AG08396 (cell line): Measurements from ENCODE around the gene THSD4.
A peak's percentile ranks its signal among the peaks of the same experiment; 100 is the strongest.

Experiments used
- DNase-seq: peaks from one replicate; pipeline ENCODE4 v3.0.0; 2012; ENCODE audit warnings: low spot score, mixed read lengths

The THSD4 gene

DNA sequence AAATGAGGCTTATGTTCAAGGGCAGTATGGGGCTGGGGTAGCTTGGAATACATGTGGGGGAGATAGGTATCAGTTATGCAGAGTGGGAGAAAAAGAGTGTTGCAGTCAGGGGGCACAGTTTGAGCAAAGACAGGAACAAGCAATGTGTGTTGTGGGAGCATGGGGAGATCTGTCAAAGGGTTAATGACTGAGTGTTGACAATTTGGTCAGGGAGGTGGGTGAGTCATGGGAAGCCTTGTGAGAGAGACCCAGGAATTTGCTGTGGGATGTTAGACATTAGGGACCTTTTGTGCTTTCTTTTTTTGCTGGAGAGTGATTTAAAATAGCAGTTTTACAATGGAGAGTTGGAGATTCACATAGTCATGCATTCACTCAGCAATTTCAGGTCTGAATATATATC is 473.5 kb downstream of the THSD4 start:
- peak; percentile 66 for DNase-seq

- no peak for DNase-seq
These were observed 475.8 kb downstream of the THSD4 start for GRCh38 chr15:71591057-71591456.

DNA sequence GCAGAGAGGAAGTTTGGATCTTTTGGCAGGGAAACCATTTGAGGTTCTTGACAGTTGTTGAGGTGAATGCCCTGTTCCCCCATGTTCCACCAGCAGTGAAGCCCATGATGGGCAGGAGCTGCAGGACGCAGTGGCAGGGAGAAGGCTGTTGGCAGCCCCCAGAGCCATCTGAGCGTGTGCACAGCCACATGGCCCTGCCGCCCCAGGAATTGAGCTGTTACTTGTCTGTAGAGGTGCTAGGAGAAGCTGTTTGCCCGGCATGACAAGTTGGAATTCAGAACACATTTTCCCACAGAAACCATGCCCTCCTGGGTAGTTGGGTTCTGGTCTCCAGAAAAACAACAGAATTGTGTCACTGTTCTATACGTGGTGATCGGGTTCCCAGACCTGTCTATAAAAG is 476.9 kb downstream of the THSD4 start:
- no peak for DNase-seq

DNA sequence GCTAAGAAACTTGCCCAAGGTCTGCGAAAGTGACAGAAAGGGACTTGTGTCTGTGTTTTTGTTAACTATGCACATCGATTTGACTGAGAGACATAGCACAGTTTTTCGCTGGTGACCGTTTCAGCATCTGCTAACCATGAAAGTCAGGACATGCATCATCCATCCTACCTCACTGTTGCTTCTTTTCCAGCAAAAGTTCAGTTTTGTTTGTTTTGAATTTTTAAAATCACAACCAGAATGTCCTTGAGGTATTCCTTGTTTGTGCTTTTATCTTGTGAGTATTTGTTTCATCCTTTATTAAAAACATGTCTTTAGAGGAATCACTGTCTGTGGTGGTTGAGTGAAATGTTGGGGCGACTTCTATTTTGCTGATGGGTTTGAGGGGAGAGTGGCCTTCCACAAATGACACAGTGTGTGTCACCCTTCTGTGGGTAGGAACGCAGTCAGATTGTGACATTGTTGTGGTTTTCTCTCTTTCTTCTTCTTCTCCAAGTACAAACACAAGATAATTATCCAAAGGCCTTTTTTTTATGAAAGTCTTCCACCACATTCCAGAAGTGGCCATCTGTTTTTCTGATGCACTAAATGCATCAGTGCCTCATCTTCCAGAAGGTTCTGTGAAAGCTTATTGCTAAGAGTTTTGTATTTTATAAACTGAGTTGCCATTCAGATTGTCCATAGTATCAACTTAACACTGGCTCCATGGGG is 480.7 kb downstream of the THSD4 start:
- no peak for DNase-seq

DNA sequence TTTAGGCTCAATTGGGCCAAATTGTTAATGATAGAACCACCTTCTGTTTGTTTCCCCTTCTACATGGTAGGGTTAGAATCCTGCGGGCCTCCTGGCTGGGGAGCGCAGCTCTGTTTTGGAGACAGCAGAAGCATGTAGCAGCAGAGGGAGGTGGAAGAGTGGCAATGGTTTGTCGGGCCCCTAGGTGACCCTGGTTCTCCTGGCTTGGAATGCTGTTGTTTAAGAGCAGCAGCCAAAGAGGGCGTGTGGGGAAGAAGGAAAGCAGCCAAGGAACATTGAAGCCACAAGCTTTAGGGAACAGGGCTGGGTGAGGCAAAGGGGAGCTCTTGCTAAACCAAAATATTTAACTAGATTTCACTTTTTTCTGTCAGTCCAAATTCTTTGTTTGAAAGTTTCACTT is 481.4 kb downstream of the THSD4 start:
- peak; percentile 34 for DNase-seq

DNA sequence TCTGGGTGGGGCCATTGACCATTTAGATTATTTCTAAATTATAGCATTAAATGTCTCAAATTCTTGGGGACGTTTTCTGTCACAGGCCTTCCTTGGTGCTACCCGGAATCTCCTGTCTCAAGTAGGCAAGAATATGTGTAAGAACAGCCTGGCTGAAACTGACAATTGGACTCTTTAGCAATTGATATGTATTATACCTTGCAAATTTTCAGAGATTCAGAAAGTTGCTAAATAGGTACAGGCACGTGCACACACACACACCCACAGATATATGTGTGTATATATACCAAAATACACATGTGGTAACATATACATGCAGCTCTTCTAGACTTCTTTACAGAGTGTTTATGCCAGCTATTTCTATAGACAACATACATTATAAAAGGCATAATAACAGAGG is 481.9 kb downstream of the THSD4 start:
- DNase-seq: no peak

DNA sequence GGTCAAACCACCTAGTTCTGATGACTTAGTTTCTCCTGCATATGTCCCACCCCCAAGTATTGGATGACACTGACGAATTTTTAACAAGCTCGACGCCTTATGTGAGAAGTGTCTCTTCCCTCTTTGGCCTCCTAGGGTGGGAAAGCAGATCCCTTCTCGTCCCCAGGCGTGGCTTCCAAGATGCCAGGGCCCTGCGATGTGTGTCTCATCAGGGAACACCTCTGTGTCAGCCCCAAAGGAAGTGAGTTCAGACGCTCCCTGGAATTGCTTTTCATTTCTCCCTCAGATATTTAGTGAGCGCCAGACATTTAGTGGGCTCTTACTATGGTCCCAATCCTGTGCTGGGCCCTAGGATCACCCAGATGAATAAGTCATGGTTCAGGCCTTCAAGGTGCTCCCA is 482.4 kb downstream of the THSD4 start:
- DNase-seq: no peak

DNA sequence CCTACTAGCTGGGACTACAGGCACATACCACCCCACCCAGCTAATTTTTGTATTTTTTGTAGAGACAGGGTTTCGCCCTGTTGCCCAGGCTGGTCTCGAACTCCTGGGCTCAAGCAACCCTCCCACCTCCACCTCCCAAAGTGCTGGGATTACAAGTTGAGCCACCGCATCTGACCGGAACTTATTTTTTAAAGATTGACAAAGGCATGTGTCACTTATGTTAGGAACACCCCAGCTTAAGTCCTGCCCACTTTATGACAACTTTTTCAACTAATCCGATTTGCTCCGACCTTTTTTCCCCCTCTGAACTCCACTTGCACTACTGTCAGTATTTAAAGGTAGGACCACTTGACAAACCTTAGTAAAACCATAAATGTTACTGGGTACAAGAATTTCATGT is 483.5 kb downstream of the THSD4 start:
- DNase-seq: no peak

DNA sequence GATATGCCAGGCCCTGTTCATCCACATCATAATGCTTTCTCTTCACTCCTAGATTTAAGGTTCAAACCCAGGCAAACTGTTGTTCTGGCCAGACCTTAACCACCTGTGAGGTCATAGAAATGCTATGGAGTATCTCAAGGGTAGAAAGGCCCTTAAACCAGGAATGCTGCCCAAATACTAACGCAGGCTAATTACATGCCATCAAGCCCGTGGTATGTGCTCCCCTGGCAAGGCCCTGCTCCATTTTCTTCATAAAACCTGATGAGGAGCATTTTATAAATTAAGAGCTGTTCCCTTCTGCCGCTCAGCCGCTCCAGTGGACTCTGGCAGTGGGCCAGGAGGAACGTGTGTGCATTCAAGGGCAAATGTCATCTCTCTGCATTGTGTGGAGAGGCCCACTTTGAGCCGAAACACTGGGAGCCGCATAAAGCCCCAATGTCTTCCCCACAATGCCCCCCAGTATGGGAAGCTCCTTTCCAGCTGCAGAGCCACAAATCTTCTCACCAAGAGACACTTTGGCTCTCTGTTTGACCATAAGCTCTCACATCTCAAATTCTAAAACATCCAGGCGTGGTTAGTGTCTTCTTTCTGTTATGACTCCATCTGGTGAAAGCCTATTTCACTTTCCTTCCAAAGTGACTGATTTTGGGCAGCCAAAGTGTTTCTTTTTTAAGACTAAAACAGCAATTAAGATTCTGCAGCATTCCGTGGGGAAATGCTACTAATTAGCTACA is 484.3 kb downstream of the THSD4 start:
- no peak for DNase-seq

DNA sequence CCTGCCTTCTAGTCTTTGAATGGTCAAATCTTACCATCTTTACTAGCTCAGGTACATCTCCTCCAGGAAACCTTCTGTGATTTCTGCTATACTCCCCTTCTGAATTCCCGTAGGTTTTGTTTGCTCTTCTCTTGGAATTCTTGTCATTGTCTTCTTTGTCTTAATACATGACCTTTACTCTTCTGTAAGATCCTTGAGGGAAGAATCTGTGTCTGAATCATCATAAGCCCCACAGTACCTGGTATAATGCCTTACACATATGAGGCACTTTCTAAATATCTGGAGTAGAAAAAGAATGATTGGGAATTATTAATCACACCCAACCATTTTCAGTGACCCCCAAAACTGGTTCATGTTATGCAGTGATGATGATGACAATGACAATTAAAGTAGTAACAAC is 485.0 kb downstream of the THSD4 start:
- no peak for DNase-seq

GRCh38 chr15:71601038-71601834 is 486.0 kb downstream of the THSD4 start:
- no peak for DNase-seq

GRCh38 chr15:71603379-71603778 is 488.1 kb downstream of the THSD4 start:
- DNase-seq: no peak

GRCh38 chr15:71607383-71607782 is 492.1 kb downstream of the THSD4 start:
- no peak for DNase-seq

DNA sequence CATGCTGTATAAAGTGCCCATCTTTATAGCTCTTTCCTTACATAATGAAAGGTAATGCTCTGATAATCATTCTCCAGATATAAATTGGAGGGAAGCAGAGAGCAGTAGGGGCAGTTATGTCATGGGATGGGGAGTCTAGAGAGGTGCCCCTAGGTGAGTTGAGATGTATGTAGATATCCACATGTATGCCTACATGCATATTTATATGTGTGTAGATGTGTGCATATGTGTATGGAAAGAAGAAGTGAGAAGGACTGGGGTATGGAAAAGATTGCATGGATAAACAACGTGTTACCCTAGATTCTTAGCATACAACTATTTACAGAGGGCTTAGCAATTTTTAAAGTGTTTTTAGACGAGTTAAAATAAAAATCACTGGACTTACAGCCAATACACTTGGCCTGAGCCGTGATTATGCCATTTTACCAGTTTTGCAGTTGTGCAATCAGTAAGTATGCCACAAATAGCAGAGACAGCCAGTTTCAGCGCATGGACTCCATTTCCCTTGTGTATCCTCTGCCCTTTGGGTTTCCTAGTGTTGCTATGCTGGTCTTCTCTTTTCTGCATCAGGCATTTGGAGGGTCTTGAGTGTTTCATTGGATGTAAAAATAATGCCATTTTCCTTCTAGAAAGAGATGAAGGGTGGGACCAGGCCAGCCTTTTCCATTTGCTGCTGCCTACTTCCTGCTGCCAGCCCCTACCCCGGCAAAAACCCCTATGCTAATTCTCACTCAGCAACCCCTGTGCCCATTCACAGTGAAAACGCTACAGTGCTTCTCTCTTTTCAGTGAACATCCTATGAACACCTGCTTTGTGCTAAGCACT is 495.7 kb downstream of the THSD4 start:
- DNase-seq: no peak

DNA sequence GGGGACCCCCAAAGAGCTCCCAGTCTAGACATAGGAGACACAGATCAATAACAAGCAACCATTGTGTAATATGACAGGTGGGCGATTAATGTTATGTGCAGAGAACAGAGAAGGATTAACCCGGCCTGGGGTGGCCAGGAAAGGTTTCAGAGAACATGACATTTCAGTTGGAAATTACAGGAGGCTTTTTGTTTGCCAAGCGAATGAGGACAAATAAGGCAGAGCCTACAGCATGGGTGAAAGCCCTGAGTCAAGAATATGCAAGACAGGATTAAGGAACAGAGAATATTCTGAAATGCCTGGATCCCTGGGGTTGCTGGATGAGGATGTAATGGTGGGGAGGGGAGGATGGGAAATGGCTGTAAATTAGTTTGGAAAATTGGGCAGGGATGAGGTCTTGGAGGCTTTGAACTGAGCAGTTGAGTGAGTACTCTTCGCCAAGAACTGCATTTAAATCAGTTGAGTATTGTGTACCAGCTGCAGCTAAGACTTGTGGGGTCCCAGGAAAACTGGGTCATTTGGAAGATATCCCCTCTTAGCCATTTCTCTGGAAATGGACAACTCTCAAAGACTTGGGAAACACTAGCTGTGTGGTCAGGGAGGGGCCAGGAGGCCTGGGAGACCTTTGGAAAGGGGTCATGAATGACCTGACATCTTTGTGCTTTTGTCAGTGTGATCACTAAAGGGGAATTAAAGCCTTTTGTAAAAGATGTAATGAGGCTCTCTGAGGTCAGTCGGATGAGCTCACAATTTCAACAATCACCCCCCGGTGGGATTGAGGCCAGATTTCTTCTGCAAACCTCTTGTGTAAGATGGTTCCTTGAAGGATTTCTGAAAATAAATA is 496.5 kb downstream of the THSD4 start:
- DNase-seq: no peak

DNA sequence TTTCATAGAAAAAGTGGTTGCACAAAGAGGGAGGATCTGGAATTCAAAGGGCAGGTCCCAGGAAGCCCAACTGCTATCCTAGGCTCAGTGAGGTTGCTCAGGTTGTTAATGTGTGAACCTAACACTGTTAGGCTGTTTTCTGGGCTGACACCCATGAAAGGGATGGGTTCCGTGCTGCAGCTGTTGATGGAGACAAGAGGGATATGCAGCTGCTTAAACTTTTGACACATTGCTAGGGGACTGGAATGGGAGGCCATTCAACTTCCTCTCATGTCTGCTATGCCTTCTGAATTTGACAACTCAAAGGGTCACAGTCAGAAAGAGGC is 497.1 kb downstream of the THSD4 start:
- no peak for DNase-seq

- no peak for DNase-seq
These were observed 497.6 kb downstream of the THSD4 start for GRCh38 chr15:71612869-71613268.

- no peak for DNase-seq
These were observed 507.8 kb downstream of the THSD4 start for GRCh38 chr15:71623111-71623510.

- no peak for DNase-seq
These were observed 511.4 kb downstream of the THSD4 start for GRCh38 chr15:71626596-71627088.

DNA sequence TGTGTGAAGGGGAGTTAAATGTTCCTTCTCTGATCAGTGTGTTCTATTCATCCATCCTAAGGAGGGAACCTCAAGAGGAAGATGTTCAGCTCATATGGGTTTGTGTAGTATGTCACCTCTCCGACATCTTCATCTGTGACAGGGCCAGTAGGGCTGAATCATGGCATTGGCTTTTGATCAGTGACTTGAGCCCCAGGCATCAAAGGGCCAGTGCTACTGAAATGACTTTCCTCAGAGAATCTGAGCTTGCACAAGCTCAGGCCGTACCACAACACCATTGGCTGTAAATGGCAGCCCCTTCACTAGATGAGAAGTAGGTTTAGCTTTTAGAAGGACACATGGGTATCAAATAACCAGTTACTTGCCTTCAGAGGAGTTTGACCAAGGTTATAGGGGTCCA is 511.9 kb downstream of the THSD4 start:
- DNase-seq: no peak

DNA sequence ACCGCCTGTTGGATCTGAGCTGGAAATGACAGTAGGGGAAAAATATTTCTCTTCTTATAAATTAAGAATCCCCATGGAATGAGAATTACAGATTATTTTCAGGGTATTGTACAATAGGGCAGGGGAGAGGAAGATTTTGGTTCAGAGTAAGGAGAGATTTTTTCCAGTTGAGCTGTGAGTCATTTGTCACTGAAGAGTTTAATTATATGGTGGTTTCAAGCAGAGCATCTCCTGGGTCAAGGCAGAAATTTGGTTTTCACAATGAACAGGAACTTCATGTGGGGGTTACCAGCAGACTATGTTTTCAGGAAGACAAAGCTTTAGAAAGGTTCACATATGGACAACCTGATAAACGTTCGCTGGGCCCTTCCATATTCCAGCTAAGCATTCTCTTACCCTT is 512.3 kb downstream of the THSD4 start:
- DNase-seq: no peak
